Stimulated activated CD4-positive, alpha-beta T cell treated with anti-CD3 and anti-CD28 coated beads, Interleukin-12 subunit alpha, Interleukin-12 subunit beta, amount 100 ng/mL, for 48 hours (primary cell): Measurements from ENCODE around the gene FIGLA.

ENCODE experiments used
- DNase-seq, 3 donors: peaks; one replicate each; pipeline ENCODE4 v3.0.0-alpha.2; 2020; ENCODE audit warnings: low read depth in 2 of 3, low spot score in 1 of 3

The FIGLA gene

GRCh38 chr2:70776266-70776665 lies 14.2 kb downstream of the FIGLA start:
- no peak for DNase-seq

DNA sequence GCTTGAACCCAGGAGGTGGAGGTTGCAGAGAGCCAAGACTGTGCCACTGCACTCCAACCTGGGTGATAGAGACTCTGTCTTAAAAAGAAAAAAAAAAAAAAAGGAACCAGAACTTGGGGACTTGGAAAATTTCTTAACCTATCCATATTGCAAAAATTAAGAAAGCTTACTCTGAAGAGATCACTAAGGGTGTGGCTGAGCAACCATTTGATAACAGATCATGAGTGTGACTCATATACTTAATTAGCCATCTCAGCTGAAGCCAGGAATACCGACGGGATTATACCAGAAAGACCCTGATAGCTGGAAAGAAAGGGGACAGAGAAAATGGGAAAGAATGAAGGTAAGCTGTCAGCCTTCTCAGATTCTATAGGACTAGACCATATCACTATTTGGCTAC lies 15.3 kb downstream of the FIGLA start:
- no peak for DNase-seq

DNA sequence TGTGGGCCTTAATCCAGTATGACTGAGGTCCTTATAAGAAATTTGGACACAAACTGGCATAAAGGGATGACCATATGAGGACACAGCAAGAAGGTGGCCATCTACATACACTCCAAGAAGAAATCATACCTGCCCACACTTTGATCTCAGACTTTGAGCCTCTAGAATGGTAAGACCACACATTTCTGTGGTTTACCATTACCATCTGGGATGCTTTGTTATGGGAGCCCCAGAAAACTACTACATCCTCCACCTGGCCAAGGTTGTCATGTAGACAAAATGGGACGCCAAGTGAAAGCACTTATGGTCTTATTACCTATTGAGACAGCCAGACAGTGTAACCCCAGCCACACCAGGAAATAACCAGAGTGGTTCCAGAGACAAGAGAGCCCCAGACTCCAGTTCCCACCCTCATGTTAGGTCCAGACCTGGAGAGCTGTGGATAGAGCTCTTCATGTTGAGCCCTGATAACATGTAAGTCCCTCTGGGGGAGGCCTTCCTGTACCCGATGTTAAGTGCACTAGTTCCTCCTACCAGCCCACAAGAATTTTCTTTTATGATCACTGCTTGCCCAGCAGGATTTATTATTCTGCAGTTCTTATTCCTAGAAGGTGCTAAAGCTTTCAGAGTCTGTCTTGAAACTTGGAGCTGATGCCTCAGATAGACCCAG lies 17.8 kb downstream of the FIGLA start:
- no peak for DNase-seq

- no peak for DNase-seq
Observed at GRCh38 chr2:70771446-70771845, 19.0 kb downstream of the FIGLA start.

DNA sequence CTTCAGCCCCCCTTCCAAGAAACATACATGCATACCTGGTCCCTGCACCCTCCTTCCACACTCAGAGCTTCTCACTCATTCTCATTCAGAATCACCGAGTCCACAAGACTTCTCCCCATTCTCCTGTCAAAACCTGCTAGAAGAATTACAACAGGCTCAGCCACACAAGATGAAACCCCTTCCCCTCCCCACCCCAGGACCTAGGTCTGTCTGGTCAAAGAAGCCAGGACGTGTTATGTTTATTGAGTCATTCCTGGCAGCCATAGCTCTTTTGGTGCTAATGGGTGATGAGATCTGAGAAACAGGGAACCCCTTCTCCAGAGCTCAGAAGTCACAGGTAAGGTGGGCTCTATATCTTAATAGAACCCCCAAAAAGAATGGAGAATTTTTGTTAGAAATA lies 21.0 kb downstream of the FIGLA start:
- no peak for DNase-seq

GRCh38 chr2:70768590-70769085 lies 21.8 kb downstream of the FIGLA start:
- DNase-seq = no peak

- peak; percentile 11 to 56 (median 33) for DNase-seq
Observed at GRCh38 chr2:70767699-70768589, 22.5 kb downstream of the FIGLA start, which contains the start of gene ADD2. ADD2 (minus strand) TSS chr2:70768200; CDS start chr2:70706408, 61,792 bp downstream.

- DNase-seq = no peak
Observed at GRCh38 chr2:70767079-70767698, 23.3 kb downstream of the FIGLA start.

- DNase-seq = no peak
Observed at GRCh38 chr2:70766357-70767078, 23.9 kb downstream of the FIGLA start.

GRCh38 chr2:70765507-70765906 lies 24.9 kb downstream of the FIGLA start:
- DNase-seq = no peak

DNA sequence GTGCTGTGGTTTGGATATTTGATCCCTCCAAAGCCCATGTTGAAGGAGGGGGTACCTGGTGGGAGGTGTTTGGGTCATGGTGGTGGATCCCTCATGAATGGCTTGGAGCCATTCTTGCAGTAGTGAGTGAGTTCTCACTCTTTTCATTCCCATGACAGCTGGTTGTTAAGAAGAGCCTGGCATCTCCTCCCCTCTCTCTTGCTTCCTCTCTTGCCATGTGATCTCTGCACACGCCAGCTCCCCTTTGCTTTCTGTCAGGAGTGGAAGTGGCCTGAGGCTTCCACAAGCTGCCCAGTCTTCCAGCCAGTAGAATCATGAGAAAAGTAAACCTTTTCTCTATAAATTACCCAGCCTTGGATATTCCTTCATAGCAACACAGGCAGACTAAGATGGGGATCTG lies 31.0 kb downstream of the FIGLA start:
- DNase-seq = no peak

- no peak for DNase-seq
Observed at GRCh38 chr2:70757966-70758365, 32.5 kb downstream of the FIGLA start.

GRCh38 chr2:70757360-70757759 lies 33.1 kb downstream of the FIGLA start:
- DNase-seq = no peak

DNA sequence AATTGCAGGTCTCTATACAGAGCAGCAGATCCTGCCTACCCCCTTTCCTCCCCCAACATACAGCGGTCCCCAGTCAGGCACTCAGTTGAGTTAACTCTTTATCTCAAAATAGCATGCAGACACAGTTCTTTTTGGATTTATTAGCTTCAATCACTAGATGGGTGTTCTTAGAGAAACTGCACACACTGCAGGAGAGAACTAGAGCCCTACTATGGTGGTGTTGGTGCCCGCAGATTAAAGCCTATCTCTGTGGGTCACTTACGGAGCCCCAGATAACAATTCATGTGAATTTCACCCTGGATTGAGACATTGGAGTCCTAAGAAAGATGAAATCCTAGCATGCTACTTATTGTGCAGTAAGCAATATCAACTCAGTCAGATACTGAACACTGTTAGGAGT lies 34.3 kb downstream of the FIGLA start:
- no peak for DNase-seq

- DNase-seq = no peak
Observed at GRCh38 chr2:70753902-70754301, 36.5 kb downstream of the FIGLA start.

GRCh38 chr2:70753031-70753430 lies 37.4 kb downstream of the FIGLA start:
- no peak for DNase-seq

DNA sequence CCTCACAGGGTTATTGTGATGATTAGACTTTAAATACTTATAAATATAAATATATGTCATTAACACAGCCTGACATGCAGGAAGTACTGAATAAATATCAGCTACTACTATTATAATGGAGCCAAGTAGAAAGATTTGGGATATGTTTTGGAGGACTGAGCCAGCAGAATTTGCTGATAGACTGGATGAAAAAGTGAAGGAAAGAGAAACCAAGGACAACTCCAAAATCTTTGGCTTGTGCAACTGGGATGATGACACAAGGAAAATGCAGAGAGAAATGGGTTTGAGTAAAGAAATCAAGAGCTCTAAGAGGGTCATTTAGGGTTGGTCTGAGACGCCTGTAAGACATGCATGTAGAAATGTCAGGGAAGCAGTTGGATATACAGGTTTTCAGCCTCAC lies 38.0 kb downstream of the FIGLA start:
- DNase-seq = no peak

DNA sequence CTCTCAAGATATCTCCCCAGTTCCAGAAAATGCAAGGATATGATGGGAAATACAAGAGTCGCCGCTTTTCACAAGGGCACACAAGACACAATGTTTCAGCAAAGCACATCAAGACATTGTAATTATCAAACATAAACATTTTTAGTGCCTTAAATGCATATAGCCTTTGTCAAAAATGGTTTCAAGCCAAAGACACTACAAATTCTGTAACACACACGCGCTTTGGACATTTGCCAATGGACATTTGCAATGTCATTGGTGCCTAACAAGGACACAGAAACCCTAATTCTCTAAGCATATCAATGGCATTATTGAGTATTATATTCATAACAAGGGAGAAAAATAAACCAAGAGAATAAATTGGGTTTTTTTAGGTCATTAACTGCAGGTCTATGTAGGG lies 38.6 kb downstream of the FIGLA start:
- no peak for DNase-seq

DNA sequence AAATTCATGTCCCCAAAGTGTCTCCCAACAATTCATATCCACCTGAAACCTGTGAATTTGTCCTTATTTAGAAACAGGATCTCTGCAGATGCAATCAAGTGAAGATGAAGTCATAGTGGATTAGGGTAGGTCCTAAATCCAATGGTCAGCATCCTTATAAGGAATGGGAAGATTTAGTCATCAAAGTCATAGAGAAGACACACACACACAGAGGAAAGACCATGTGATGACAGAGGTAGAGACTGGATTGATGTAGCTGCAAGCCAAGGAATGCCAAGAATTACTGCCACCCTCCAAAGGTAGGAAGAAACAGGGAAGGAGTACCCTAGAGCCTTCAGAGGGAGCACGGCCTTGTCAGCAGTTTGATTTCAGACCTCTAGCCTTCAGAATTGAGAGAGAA lies 40.1 kb downstream of the FIGLA start:
- DNase-seq = no peak

DNA sequence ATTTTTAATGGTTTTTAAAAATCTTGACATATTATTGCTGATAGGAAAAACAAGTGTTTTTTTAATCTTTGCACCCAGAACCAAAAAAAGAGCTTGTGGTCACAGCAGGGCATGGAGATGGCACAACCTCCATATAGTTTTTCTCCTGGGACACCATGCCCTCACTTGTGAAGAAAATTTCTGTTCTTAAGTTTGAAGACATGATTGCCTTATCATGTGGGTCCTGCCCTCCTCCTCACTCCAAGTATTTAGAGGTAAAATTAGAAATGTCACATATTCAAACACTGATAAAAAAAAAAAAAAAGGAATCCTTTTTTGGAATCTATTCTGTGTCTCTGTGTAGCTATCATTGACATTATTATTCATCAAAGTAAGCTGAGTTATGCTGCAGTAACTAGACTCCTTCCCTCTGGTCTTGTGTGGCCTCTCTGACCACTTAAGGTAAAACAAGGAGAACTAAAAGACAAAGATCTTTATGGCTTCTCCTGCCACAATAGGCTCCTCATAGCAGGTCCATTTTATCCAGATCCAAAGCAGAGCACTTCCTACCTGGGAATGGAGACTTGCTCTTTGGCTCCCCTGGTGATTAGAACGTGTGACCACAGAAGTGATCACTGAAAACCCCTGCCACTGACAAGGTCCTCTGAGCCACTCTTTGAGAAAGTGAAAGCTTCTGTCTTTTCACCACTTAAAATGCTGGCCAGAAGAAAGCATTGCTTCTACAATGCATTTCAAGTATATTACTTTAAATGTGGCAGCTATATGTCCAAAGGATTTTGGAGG lies 42.2 kb downstream of the FIGLA start:
- no peak for DNase-seq
